ENCODE measurements around the gene G0S2.

G0S2 gene, protein sequence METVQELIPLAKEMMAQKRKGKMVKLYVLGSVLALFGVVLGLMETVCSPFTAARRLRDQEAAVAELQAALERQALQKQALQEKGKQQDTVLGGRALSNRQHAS

DNA sequence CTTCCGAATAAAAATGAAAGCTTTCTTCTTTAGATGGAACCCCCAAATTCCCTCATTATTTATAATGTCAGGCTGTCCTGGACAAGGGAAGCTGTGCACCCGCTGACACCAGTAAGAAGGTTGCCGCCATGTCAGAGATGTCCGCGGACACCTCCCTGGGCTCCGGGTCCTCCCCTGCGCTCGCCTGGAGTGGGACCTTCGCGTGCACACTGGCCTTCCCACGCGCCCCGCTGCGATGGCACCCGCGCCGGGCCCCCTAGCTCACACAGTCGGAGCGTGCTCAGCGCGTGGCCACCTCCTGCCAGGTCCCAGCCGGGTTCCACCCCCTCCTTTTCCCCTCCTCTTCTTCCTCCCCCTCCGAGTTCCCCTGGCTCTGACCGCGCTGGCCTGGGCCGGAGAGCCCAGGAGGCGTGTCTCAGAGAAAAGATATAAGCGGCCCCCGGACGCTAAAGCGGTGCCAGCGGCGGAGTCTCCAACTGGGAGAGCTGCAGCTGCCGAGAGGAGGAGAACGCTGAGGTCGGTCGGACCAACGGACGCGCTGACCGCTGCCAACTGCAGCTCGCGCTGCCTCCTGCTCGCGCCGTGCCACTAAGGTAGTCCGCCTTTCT lies at the start of gene G0S2:
Gene G0S2 (plus strand): TSS at position 456 of the 608 bp plus-strand sequence. CDS start 273 bp downstream, outside the sequence.
- DNase-seq, result no peak

DNA sequence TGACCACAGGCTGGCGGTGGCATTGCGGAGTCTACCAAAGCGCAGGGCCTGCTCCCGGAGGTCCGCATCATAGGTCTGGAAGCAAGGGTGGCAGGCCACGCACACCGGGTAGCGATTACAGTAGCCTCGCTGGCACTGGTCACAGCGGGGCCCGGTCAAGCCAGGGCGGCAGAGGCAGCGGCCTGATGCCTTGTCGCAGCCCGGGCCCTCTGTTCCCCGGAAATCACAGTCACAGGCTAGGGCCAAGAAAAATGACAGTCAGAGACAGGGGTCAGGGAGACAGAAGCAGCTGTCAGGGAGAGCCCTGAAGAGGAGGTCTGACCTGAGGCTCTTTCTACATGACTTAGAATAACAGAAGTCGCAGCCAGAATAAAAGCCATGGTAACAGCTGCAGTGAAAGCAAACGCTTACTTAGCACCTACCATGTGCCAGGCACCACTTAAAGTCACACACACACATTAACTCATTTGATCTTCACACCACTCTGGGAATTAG lies 49.4 kb upstream of the G0S2 start:
- DNase-seq, result no peak

- no peak for DNase-seq
Observed at GRCh38 chr1:209626346-209627026, 48.7 kb upstream of the G0S2 start.

- DNase-seq, result no peak
Observed at GRCh38 chr1:209627027-209627731, 48.0 kb upstream of the G0S2 start.

DNA sequence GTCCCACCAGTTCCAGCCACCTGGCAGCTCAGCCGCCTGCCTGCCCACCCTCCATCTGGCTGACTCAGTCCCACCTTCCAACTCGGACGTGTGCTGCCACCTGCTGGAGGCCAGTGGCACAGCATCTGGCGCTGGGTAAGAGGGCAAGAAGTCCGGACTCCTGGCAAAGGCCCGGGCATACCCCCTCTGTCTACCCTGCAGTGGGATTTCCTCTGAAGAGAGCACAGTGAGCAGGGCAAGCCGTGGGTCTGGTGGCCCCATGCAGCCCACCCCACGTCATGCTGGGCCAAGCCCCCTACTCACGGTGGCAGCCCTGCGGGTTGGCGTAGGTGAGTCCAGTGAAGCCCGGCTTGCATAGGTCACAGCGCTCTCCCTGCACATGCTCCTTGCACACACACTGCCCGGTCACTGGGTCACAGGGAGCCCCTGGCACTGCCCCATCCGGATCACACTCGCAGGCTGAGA lies 47.4 kb upstream of the G0S2 start:
- peak; percentile 49 for DNase-seq

GRCh38 chr1:209628618-209629299 lies 46.5 kb upstream of the G0S2 start:
- no peak for DNase-seq

- DNase-seq, result no peak
Observed at GRCh38 chr1:209629621-209630382, 45.4 kb upstream of the G0S2 start.

GRCh38 chr1:209630383-209631225 lies 44.6 kb upstream of the G0S2 start:
- DNase-seq, result no peak

- DNase-seq, result no peak
Observed at GRCh38 chr1:209633335-209633997, 41.7 kb upstream of the G0S2 start.

DNA sequence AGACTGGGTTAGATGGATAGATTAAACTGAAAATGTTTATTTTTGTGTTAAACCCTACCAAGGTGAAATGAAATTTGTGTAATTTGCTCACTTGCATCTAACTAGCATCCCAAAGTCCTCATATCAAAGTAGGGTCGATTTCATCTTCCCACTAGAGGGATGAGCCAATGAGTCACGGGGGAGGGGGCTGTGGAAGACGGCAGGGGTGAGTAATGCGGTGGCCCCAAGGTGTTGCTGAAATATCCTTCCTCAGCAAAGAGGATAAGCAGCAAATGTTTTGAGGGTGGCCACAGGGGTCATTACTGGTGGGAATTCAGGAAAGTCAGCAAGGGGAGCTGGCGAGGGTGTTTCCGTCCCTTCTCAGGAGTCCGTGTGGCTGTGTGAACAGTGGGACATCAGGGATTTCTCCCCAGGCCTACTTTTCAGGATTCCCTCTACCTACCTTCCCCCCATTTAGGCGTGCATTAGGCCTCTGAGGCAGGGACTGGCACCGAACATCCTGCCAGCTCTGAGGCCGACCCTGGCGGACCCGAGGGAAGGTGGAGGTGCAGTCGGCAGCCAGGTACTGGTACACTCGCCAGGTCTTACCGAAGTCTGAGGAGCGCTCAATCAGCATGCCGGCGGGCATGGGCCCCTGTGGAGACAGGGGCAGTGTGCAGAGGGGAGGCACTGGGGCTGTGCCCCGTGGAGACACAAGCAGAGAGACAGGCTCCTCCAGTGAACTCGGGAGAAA lies 41.0 kb upstream of the G0S2 start:
- no peak for DNase-seq

GRCh38 chr1:209635850-209636249 lies 39.4 kb upstream of the G0S2 start:
- DNase-seq, result no peak

- no peak for DNase-seq
Observed at GRCh38 chr1:209641832-209642172, 33.4 kb upstream of the G0S2 start.

GRCh38 chr1:209642816-209643215 lies 32.4 kb upstream of the G0S2 start:
- DNase-seq, result no peak

GRCh38 chr1:209643285-209644020 lies 31.8 kb upstream of the G0S2 start:
- DNase-seq, result no peak

- no peak for DNase-seq
Observed at GRCh38 chr1:209645574-209646452, 29.4 kb upstream of the G0S2 start.

DNA sequence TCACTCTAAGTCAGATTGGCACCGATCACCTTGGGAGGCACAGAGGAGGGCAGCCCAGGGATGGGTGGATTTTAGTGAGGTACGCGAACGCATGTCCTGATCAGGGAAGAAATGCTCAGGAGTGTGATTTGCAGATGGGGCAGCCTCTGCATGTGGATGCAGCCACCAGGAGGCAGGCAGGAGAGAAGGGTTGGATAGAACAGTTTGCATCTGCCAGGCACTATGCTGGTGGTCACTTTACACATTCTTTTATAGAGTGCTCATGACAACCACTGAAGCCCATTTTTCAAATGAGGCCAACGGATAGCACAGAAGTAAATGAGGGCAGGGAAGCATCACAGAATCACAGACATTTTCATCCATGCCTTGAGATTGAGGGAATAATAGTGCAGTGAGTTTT lies 28.7 kb upstream of the G0S2 start:
- no peak for DNase-seq

GRCh38 chr1:209647156-209647555 lies 28.1 kb upstream of the G0S2 start:
- DNase-seq, result no peak

GRCh38 chr1:209648346-209648745 lies 26.9 kb upstream of the G0S2 start:
- no peak for DNase-seq

Measured in NK-92 treated with Interleukin-12 subunit alpha and Interleukin-12 subunit beta, amount 100 ng/mL, for 24 hours (cell line).